HG03135 (cell line): ENCODE measurements around the gene UBAP2.
"Not testable (repeated sequence)": the region's sequence is repeated elsewhere in the genome, so short reads cannot be mapped to it uniquely, and the experiment has no call there.

Experiments used
- ATAC-seq: cut with Tn5 transposase; IDR thresholded peaks from one replicate; pipeline ENCODE4 v1.9.1; 2021; ENCODE audit warnings: mild to moderate bottlenecking, moderate library complexity; ENCODE audit not compliant: unreplicated experiment

UBAP2 gene

DNA sequence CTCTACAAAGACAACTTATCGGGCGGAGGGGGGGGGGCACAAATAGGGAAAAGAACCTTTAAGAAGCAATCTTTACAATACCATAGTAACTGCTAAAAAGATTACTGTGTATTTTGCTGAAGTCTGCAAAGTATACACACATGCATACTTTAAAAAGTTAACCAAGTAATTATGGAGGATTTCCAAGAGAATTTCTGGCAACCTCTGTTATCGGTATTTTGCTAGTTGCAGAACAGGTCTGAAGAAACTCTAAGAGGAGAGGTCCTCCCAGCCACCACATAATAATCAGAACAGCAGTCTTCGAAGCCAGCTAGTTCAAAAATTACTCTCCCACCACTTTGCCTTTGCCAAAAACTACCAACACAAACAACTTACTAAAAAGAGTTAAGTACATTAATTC is 56.1 kb downstream of the UBAP2 start:
- no peak for ATAC-seq

DNA sequence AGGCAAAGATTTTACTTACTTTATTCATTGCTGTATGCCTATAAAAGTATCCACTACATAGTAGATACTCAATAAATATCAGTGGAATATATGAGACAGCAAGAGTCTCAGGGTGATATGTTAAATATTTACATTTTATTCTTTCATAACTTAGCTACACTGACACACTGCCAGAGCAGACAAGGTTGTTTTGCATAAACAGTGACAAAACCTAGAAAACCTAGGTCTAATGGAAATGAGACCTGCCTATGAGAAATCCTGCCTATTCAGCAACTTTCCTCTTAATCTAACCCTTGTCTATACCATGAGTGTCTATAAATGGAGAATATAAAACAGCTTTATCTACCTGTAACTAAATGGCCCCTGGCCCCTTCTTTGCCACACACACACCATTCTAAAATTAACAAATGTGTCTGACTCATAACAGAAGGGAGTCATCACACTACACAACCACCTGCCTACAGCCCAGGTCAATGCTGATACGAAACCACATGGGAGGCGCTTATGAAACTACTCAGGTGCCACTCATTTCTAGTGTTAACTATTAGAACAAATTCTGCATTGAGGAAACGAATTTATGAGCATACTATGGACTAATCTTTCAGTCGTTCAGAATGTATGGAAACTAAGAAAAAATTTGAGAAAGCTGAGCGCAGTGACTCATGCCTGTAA is 60.3 kb downstream of the UBAP2 start:
- peak; percentile 96 for ATAC-seq

GRCh38 chr9:33976414-33976813 is 72.3 kb downstream of the UBAP2 start:
- ATAC-seq = no peak

DNA sequence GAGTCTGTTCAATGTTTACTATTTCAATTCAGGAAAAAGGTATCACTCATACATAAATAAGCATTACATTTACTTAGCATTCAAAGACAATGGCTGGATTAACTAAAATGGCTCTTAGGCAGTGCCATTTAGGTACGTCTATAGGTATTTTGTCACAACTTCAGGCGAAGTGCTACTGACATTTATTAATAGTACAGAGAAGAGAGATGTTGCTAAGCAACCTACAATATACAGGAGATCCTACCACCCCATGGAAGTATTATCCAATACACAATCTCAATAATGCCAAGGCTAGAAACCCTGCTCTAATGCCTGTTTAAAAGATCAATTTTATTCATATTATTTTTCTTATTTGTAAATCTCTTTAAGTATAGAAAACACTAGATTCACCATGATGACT is 76.0 kb downstream of the UBAP2 start:
- ATAC-seq = no peak

DNA sequence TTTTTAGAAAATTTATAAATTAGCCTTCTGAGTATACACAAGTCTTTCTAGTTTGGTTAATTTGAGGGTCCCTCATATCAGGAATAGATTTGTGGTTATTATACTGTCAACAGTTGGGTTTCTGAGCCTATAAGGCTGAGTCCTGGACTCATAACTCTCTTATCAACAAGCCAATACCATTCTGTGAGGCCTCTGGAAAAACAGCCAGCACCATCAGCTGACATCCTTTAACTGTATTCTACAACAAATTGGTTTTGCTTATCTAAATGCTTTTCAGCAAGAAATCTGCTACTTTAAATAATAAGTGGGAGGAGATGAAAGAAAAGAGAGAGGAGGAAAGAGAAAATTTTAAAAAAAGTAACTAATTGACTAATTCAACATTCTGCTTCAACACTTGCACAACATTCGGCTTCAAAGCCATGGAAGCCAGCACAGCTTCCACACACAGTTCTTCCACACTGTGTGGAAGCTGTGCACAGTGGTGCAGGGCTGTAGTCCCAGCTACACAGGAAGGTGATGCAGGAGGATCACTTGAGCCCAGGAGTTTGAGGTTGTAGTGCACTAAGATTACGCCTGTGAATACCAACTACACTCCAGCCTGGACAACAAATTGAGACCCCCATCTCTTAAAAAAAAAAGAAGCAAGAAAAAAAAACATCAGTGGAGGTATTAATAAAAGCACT is 84.5 kb downstream of the UBAP2 start:
- no peak for ATAC-seq

DNA sequence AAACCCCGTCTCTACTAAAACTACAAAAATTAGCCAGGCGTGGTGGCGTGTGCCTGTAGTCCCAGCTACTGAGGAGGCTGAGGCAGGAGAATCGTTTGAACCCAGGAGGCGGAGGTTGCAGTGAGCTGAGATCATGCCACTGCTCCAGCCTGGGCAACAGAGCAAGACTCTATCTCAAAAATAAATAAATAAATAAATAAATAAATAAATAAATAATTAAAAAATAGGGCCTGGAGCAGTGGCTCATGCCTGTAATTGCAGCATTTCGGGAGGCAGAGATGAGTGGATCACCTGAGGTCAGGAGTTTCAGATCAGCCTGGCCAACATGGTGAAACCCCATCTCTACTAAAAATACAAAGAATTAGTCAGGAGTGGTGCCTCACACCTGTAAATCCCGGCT is 86.2 kb downstream of the UBAP2 start:
- not testable (repeated sequence) for ATAC-seq

DNA sequence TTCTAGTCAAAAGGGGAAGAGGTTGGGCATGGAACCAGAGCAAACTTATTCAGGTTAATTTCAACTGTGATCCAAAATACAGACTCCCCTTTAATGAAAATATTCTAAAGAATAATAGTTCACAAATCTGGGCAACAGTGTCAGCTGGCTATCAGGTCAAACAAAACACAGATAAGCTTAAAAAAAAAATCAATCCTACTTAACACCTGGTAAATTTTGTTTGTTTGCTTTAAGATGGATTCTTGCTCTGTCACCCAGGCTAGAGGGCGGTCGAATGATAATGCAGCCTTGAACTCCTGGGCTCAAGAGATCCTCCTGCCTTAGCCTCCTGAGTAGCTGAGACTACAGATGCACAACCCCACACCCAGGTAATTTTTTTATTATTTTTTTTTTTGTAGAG is 89.0 kb downstream of the UBAP2 start:
- ATAC-seq = no peak

DNA sequence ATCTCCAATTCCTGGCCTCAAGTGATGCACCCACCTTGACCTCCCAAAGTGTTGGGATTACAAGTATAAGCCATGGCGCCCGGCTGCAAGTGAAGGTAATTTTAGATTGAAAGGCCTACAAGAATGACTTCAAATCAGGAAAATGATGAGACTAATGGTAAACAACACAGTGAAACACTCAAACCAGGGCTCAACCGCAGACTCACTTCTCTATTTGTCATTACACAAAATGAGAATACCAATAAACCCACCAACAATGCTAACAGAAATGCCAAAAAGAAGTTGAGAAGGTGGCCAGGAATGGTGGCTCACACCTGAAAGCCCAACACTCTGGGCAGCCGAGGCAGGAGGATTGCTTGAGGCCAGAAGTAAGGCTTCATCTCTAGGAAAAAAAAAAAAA is 92.1 kb downstream of the UBAP2 start:
- ATAC-seq = no peak

DNA sequence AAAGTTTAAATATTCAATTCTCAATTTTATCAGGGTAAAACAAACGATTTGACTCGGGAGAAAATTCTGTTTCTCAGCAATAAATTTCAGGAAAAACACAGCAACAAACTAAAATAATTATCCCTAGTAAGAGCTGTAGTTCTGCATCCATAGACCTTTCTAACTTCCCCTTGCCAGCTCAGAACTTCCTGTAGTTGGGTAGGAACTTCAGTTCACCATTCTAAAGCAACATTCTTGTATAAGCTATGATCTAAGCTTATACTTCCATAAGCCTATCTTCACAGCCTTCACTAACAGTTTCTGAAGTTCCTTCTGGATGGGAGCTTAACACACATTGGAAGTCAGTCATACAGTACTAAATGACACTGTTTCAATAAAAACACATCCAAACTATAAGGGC is 96.6 kb downstream of the UBAP2 start:
- ATAC-seq = no peak

- ATAC-seq = no peak
Measured at GRCh38 chr9:33950371-33950770, 98.3 kb downstream of the UBAP2 start.

DNA sequence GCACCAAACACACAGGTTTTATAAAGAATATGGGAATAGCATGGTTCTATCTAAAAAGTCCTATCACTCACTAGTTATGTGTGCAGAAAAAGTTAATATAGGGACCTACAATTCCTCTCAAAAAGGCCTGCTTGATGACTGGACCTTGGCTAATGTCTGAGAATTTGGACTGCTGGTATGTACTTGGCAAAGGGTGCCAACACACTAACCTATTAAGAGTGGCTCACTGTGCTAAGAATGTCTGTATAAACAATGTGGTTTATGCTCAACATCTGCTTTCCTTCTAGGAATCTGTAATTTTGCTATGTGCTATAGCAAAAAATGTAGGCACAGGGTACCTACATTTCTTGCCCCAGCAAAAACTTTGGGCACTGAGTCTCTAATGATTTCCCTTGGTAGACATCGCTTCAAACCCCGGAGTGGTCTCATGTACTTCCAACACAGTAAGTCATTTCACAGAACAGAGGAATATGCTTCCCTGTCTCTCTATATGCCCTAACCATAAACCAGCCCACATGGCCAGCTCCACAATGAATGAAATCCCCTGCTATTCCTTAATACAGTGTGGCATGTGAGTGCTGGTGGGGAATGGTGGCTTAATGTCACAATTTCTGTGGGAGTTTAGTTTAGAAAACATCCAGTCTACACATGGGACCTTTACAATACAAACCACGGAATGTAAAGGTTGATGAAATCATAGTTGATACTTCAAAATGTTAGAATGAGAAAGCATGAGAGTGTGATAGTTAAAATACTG is 101.7 kb downstream of the UBAP2 start:
- ATAC-seq = no peak

GRCh38 chr9:33943389-33943788 is 105.3 kb downstream of the UBAP2 start:
- no peak for ATAC-seq

DNA sequence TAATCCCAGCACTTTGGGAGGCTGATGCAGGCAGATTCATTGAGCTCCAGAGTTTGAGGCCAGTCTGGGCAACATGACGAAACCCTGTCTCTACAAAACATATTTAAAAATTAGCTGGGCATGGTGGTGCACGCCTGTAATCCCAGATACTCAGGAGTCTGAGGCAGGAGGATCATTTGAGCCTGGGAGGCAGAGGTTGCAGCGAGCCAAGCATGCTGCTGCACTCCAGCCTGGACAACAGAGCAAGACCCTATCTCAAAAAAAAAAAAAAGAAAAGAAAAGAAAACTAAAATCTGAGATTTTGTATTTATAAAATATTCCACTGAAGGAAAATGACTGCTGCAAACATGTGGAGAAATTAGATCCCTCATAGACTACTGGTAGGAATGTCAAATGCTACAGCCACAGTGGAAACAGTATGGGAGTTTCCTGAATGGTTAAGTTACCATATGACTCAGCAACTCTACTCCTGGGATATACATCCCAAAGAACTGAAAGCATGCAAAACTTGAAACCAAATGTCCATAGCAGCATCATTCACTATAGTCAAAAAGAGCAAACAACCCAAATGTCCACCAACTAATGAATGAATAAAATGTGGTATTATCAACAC is 106.1 kb downstream of the UBAP2 start:
- ATAC-seq = no peak

DNA sequence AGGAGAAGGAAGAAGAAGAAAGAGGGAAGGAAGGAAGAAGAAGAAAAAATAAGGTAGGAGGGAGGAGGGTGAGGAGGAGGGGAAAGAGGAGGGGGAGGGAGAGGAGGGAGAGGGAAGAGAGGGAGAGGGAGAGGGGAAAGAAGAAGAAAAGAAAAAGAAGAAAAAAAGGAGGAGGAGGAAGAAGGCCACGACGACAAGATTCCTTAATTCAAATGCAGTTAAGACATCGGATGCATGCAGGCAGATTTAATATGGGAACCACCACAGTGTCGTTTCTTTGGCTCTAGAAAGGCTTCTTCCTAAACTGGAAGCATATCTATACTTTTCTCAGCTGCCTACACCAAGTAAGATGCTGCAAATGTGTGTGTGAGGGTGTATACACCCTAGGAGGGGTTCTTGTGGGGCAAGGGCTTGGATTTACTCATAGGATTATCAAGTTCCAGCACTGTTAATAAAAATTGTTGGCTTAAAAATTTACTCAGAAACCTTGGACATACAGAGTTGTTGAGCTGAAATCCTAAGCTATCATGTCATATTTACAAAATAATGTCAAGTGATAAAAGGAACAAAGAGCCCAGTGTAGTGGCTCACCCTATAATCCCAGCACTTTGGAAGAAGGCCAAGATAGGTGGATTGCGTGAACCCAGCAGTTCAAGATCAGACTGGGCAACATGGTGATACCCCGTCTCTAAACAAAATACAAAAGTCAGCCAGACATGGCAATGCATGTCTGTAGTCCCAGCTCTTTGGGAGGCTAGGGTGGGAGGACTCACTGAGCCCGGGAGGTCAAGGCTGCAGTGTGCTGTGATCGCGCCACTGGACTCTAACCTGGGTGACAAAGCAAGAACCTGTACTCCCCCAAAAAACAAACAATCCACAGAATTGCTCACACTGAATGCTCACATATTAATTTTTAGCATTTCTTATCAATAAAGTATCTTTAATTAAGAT is 108.5 kb downstream of the UBAP2 start:
- ATAC-seq = no peak

DNA sequence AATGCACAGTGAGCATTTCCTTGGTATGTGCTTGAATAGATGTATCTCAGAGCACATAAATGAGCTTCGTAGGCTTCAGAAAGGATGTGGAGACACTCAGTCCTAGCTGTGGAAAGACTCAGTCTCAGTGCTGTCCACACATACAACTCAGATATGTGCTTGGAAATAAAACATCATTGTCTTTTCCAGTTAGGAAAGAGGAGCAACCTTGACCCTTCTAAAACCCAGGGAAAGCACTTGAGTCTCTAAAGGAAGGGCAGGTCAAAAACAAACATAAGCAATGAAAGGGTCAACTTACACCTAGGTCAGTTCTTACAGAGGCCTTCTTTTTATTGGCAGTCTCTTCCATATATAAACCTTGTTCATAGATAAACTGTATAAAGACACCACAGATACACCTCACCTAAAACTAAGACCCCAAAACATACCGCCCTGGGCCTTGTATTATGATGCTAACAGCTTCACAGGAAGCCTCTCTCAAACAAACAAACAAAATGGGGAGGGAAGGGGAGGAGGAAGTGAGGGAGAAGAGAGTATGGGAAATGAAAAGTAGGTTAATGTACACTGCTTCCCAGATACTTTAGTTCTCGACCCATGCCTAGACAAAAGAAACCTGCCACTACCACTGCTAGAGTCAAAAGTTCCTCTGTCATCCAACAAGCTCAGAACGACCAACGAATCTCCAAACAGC is 114.4 kb downstream of the UBAP2 start:
- ATAC-seq = no peak

DNA sequence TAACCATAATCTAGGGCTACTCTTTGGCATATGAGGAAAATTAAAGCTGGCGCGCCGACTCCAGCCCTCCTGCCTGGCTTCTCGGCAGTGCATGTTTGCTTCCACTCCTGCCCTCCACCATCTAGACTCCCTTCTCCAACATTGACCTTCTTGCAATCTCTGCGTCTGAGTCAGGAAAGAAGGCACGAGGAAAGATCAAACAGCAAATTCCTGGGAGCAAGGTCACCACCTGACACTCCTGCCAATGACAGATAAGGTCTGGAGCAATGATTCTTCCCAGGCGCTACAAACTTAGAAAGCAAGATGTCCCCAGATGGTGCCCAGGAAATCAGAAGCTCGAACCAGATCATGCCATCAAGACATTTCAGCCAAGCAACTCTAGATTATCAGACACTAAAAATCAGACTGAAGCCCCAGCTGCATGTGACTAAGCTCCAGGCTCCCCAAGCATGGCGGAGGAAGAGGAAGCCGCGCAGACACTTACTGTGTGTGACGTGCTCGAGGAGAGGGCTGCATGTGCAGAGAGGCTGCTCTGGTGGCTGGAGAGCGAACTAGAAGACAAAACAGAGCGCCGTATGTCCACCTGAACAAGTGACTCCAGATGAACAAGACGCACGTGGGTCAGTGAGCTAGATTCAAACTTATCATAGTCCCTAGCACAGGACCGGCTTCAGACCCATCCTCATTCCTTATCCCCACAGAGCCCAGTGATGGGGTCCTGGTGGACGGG is 116.4 kb downstream of the UBAP2 start:
- ATAC-seq = no peak

DNA sequence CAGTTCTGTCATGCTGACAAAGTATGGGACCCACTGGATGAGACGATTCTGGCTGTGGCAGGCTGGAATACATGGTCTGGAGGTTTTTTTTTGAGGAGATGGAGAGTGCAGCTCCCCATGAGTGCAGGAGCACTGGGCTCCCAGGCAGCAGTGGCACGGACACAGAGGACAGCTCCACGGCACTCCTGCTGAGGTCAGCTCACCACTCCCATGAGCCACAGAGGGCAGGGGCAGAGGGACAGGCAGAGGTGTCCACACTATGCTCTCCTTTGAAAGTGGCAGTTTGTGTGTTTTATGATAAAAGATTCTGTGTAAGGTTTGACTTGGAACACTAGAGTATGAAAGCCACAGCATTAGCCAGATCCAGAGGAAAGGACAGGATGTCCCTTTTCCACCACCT is 117.4 kb downstream of the UBAP2 start:
- ATAC-seq = no peak

DNA sequence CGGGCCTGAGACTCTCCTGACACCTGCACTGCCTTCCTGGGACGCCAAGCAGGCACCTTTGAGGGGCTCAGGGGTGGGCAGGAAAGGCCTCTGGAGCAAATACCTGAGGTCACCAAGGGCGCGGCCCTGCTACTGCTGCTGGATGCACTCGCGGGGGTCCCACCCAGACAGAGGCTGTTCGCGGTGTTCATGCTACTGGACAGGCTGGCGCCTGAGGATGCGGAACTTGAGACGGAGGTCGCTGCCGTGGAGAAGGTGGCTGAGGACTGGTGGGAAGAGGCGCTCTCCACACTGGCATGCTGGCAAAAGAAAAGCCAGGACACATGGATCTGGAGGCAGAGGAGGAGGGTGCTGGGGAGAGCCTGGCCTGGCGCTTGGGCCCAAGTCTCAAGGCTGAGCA is 121.0 kb downstream of the UBAP2 start:
- ATAC-seq = no peak

DNA sequence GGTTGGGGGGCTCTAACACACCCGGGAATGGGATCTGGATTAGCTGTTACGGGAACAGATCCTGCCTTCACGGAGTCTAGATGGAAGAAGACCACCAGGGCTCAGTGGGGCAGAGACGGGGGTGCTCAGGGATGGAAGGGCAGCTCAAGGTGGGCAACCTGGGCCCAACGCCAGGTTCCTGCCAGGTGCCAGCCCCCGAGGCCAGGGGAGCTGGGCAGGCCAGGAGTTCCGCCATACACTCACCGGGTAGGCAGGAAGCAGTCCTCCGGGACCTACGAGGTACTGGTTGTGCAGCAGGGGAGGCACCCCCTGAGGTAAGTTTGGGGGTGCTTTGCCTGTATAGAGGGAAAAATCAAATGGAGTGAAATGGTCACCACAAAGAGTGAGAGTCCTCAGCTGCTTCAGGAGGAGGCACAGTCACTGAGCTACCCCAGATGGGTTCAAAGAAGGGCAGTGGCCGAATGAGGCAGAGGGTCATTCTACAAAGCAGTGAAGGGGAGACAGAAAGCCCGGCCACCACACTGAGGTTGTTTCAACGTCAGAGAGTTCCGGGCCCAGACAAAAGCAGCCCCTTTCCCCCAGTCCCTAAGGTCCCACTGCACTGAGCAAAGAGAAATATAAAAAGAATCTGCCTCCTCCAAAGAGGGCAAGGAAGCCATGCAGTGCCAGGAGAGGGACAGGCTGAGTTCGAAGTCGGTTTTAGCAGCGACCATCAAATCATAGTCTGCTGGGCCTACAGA is 121.8 kb downstream of the UBAP2 start:
- no peak for ATAC-seq
